ENCODE results near the gene APOL3.
A peak's percentile ranks its signal among the peaks of the same experiment; 100 is the strongest.
"Not testable (repeated sequence)": the region's sequence is repeated elsewhere in the genome, so short reads cannot be mapped to it uniquely, and the experiment has no call there.

APOL3 gene

DNA sequence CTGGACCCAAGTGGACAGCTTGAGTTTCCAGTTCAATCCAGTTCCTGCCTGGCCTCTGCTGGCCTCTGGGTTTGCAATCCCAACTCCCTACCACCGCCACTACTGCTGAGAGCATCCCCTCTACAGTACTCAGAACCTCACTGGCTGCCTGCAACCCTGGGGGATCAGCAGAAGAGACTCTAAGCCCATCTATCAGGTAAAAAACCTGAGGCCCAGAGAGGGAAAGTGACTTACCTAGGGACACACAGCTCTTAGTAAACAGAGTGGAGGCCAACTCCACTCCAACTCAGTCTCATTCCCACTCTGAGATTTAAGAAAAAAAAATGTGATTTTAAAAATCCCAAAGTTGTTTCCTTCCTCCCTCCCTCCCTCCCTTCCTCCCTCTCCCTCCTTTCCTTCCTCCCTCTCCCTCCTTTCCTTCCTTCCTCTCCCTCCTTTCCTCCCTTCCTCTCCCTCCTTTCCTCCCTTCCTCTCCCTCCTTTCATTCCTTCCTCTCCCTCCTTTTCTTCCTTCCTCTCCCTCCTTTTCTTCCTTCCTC, 34.5 kb downstream of the APOL3 start:
- no peak for DNase-seq (ENCODE audit: extremely low read depth, low read depth)
- TF ChIP-seq, protein P1, sequence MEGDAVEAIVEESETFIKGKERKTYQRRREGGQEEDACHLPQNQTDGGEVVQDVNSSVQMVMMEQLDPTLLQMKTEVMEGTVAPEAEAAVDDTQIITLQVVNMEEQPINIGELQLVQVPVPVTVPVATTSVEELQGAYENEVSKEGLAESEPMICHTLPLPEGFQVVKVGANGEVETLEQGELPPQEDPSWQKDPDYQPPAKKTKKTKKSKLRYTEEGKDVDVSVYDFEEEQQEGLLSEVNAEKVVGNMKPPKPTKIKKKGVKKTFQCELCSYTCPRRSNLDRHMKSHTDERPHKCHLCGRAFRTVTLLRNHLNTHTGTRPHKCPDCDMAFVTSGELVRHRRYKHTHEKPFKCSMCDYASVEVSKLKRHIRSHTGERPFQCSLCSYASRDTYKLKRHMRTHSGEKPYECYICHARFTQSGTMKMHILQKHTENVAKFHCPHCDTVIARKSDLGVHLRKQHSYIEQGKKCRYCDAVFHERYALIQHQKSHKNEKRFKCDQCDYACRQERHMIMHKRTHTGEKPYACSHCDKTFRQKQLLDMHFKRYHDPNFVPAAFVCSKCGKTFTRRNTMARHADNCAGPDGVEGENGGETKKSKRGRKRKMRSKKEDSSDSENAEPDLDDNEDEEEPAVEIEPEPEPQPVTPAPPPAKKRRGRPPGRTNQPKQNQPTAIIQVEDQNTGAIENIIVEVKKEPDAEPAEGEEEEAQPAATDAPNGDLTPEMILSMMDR (IDR thresholded peaks at IDR 0.05; ENCODE audit: low read depth, low read length) = no peak

DNA sequence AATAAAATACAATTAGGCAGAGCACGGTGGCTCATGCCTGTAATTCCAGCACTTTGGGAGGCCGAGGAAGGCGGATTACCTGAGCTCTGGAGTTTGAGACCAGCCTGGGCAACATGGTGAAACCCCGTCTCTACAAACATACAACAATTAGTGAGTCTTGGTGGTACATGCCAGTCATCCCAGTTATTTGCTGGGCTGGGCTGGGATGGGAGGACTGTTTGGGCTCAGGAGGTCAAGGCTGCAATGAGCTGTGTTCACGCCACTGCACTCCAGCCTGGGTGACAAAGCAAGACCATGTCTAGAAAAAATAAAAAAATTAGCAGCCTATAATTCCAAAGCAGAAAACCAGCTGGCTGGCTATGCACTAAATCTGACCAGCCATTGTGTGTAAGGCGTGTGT, 35.1 kb downstream of the APOL3 start:
- TF ChIP-seq, protein P1 (IDR thresholded peaks at IDR 0.05; ENCODE audit: low read depth, low read length) = no peak
- no peak for DNase-seq (ENCODE audit: extremely low read depth, low read depth)

DNA sequence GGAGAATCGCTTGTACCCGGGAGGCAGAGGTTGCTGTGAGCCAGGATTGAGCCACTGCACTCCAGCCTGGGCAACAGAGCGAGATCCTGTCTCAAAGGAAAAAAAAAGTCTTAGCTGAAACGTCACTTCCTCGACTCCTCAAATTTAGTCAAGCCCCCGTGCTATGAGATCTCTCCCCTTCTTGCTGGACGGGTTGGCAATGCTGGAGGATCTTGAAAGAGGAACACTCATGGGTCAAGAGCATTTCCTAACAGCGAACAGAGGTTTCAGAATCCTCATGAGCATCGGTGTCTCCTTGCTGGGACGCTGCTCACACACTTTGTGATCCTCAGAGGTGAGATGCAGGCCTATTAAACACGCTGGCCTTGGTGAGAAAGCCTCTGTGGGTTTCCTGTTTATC, 35.9 kb downstream of the APOL3 start:
- TF ChIP-seq, protein P1 (IDR thresholded peaks at IDR 0.05; ENCODE audit: low read depth, low read length) = no peak
- DNase-seq (ENCODE audit: extremely low read depth, low read depth) = no peak

DNA sequence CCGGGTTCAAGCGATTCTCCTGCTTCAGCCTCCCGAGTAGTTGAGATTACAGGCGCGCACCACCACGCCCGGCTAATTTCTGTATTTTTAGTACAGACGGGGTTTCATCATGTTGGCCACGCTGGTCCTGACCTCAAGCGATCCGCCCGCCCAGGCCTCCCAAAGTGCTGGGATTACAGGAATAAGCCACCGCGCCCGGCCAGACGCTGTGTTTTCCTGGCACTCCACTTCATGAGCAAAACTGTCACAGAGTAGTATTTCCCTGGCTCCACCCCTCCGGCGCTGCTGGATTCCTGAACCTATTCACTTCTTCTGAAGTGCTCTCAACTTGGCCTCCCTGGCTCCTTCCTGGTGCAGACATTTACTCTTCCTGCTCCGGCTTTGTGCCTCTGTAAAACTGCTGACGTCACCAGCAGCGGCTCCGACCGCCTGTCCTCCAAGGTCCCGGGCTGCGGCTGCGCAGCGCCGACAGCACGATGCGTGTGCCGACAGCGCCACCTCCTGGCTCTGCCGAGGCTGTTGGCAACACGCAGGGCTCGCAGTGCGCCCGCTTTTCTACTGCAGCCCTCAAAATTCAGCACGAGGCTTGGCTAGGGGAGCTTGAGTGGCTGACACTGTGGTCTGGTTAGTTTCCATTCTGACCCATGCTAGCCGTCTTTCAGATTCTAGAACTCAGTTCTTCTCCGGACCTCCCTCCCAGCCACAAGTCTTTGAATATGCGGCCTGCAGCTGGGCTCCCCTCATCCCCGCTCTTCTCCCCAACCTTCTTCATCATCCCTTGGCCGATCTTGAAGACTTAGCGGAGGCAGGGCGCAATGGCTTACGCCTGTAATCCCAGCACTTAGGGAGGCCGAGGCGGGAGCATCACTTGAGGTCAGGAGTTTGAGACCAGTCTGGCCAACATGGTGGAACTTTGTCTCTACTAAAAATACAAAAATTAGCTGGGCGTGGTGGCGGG, 36.6 kb downstream of the APOL3 start:
- peak; percentile 85 for DNase-seq (ENCODE audit: extremely low read depth, low read depth)
- TF ChIP-seq, protein P1 (IDR thresholded peaks at IDR 0.05; ENCODE audit: low read depth, low read length) = peak; percentile 96

DNA sequence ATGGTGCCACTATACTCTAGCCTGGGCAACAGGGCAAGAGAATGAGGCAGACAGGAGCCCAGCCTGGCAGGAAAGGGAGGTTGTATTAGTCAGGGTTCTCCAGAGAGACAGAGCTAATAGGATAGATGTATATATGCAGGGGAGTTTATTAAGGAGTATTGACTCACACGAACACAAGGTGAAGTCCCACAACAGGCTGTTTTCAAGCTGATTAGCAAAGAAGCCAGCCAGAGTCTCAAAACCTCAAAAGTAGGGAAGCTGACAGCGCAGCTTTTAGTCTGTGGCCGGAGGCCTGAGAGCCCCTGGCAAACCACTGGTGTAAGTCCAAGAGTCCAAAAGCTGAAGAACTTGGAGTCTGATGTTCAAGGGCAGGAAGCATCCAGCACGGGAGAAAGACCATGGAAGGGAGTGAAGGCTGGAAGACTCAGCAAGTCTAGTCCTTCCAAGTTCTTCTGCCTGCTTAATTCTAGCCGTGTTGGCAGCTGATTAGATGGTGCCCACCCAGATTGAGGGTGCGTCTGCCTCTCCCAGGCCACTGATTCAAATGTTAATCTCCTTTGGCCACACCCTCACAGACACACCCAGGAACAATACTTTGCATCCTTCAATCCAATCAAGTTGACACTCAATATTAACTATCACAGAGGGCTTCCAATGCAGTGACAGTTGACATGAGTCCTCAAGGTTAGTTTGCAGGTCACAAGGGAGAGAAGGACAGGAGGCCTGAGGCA, 39.8 kb downstream of the APOL3 start:
- not testable (repeated sequence) for DNase-seq (ENCODE audit: extremely low read depth, low read depth)

DNA sequence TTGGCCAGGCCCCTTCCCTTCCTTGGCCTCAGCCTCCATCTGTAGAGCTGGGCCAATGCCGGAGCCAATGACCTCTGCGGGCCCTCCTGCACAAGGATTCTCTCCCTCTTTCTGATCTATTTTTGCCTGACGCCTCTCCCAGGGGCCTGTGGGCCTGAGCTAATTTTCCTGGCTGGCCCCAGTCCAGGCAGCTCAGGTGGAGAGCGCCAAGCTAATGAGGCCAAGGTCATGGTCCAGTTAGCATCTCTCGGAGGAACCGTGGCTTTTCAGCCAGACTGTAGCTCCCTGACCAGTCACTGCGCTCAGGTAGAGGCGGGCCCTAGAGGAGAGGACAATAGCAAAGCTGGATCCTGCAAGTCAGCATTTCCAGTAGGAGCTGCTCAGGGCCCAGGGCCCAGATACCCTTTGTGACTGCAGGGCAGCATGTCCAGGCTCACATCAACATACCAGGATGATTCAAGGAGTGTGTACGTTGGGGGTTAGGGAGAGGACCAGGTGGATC, 43.5 kb downstream of the APOL3 start:
- no peak for DNase-seq (ENCODE audit: extremely low read depth, low read depth)
- TF ChIP-seq, protein P1 (IDR thresholded peaks at IDR 0.05; ENCODE audit: low read depth, low read length) = no peak

DNA sequence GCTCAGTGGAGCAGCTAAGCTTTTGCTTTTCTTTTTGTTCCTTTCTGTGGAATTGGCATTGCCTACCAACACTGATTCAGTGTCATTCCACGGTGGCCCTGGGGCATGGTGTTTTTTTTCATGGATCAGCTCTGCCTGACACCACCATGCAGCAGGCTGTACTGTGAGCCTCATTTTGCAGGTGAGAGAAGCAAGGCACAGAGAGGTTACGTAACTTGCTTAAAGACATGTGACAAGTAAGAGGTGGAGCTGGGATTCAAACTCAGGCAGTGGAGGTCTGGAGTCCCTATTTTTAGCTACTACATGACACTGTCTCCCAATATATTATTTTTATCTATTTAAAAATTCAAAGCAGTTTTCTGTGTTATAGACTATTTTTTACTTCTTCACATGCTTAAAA, 44.4 kb downstream of the APOL3 start:
- no peak for DNase-seq (ENCODE audit: extremely low read depth, low read depth)
- TF ChIP-seq, protein P1 (IDR thresholded peaks at IDR 0.05; ENCODE audit: low read depth, low read length) = no peak
